HG03565 (cell line): ENCODE data around the gene SLC6A17.

Experiments used
- ATAC-seq: cut with Tn5 transposase; IDR thresholded peaks from one replicate; pipeline ENCODE4 v1.9.1; 2021; ENCODE audit warnings: mild to moderate bottlenecking, moderate library complexity; ENCODE audit not compliant: unreplicated experiment

SLC6A17 gene

GRCh38 chr1:110135246-110135645 lies 15.0 kb upstream of the SLC6A17 start:
- ATAC-seq, result no peak

GRCh38 chr1:110135666-110136065 lies 14.6 kb upstream of the SLC6A17 start:
- no peak for ATAC-seq

GRCh38 chr1:110136911-110137310 lies 13.4 kb upstream of the SLC6A17 start:
- no peak for ATAC-seq

- ATAC-seq, result no peak
Observed at GRCh38 chr1:110138956-110139355, 11.3 kb upstream of the SLC6A17 start.

GRCh38 chr1:110144366-110144765 lies 5.9 kb upstream of the SLC6A17 start:
- no peak for ATAC-seq

GRCh38 chr1:110148961-110149360 lies 1.3 kb upstream of the SLC6A17 start:
- no peak for ATAC-seq

GRCh38 chr1:110151175-110151669 lies 928 bp downstream of the SLC6A17 start:
- ATAC-seq, result no peak

- ATAC-seq, result no peak
Observed at GRCh38 chr1:110152133-110152785, 2.0 kb downstream of the SLC6A17 start.

- ATAC-seq, result no peak
Observed at GRCh38 chr1:110153407-110153950, 3.2 kb downstream of the SLC6A17 start.

- ATAC-seq, result no peak
Observed at GRCh38 chr1:110155878-110156522, 5.7 kb downstream of the SLC6A17 start.

- no peak for ATAC-seq
Observed at GRCh38 chr1:110158261-110158660, 8.0 kb downstream of the SLC6A17 start.

- ATAC-seq, result no peak
Observed at GRCh38 chr1:110159168-110159567, 8.9 kb downstream of the SLC6A17 start.

- no peak for ATAC-seq
Observed at GRCh38 chr1:110160538-110161100, 10.3 kb downstream of the SLC6A17 start.

GRCh38 chr1:110161165-110161564 lies 10.9 kb downstream of the SLC6A17 start:
- no peak for ATAC-seq

- ATAC-seq, result no peak
Observed at GRCh38 chr1:110161849-110162248, 11.6 kb downstream of the SLC6A17 start.

- ATAC-seq, result no peak
Observed at GRCh38 chr1:110163591-110163990, 13.3 kb downstream of the SLC6A17 start.

GRCh38 chr1:110164725-110165350 lies 14.5 kb downstream of the SLC6A17 start:
- ATAC-seq, result no peak

- no peak for ATAC-seq
Observed at GRCh38 chr1:110165761-110166231, 15.5 kb downstream of the SLC6A17 start.

GRCh38 chr1:110166861-110167260 lies 16.6 kb downstream of the SLC6A17 start:
- no peak for ATAC-seq

- ATAC-seq, result no peak
Observed at GRCh38 chr1:110170766-110171733, 20.8 kb downstream of the SLC6A17 start.
